Fibroblast of mammary gland (primary cell): ENCODE data around the gene CCDC70.

Experiments used
- DNase-seq: peaks from one replicate; pipeline ENCODE4 v3.0.0-alpha.2; 2010; ENCODE audit warnings: low read depth
- H3K4me3 ChIP-seq: 2 replicates; pipeline ENCODE4 v1.5.1; 2011; ENCODE audit warnings: low read depth, mild to moderate bottlenecking, low read length, moderate library complexity; ENCODE audit not compliant: control insufficient read depth
- CTCF ChIP-seq: conservative IDR thresholded peaks from 2 replicates; pipeline ENCODE4 v1.5.1; 2011; ENCODE audit warnings: low read depth, low read length, inconsistent platforms; ENCODE audit not compliant: control insufficient read depth, insufficient read depth

The CCDC70 gene

GRCh38 chr13:51818276-51818675 is 43.5 kb upstream of the CCDC70 start:
- no peak for TF ChIP-seq CTCF
- DNase-seq, result no peak
- no peak overlapping the region for H3K4me3 ChIP-seq

GRCh38 chr13:51818781-51819511 is 42.8 kb upstream of the CCDC70 start:
- no peak for TF ChIP-seq CTCF
- no peak for DNase-seq
- no peak overlapping the region for H3K4me3 ChIP-seq

- no peak for TF ChIP-seq CTCF
- DNase-seq, result no peak
- no peak overlapping the region for H3K4me3 ChIP-seq
Observed at GRCh38 chr13:51819544-51819943, 42.2 kb upstream of the CCDC70 start.

GRCh38 chr13:51820016-51820597 is 41.7 kb upstream of the CCDC70 start:
- TF ChIP-seq CTCF, result no peak
- no peak overlapping the region for H3K4me3 ChIP-seq
- DNase-seq, result no peak

- no peak for TF ChIP-seq CTCF
- H3K4me3 ChIP-seq, result no peak overlapping the region
- DNase-seq, result no peak
Observed at GRCh38 chr13:51821606-51822005, 40.2 kb upstream of the CCDC70 start.

GRCh38 chr13:51822106-51822815 is 39.5 kb upstream of the CCDC70 start:
- no peak for TF ChIP-seq CTCF
- no peak overlapping the region for H3K4me3 ChIP-seq
- DNase-seq, result no peak
